ENCODE measurements around the gene DPYSL5.

Gene DPYSL5

DNA sequence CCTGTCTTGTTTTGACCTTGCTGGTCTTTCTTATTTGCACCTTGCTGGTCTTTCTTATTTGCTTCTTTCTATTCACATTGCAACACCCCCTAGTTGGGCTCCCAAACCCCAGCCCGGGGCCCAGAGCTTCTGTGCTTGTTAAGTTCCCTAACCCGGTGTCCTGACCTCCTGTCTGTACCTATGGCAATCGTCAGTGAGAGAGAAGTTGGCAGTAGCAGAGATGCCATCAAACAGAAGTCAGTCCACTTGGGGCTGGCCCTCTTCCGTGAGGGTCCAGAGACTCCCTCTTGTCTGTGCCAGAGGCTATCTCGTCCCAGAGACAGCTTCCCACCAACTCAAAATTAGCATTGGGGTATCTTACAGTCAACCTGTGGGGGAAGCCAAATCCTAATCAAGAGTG lies 55.7 kb downstream of the DPYSL5 start:
- TF ChIP-seq, protein P1, sequence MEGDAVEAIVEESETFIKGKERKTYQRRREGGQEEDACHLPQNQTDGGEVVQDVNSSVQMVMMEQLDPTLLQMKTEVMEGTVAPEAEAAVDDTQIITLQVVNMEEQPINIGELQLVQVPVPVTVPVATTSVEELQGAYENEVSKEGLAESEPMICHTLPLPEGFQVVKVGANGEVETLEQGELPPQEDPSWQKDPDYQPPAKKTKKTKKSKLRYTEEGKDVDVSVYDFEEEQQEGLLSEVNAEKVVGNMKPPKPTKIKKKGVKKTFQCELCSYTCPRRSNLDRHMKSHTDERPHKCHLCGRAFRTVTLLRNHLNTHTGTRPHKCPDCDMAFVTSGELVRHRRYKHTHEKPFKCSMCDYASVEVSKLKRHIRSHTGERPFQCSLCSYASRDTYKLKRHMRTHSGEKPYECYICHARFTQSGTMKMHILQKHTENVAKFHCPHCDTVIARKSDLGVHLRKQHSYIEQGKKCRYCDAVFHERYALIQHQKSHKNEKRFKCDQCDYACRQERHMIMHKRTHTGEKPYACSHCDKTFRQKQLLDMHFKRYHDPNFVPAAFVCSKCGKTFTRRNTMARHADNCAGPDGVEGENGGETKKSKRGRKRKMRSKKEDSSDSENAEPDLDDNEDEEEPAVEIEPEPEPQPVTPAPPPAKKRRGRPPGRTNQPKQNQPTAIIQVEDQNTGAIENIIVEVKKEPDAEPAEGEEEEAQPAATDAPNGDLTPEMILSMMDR (IDR thresholded peaks at IDR 0.05; ENCODE audit: low read depth, low read length) = no peak
- DNase-seq (ENCODE audit: extremely low read depth, low read depth) = no peak

DNA sequence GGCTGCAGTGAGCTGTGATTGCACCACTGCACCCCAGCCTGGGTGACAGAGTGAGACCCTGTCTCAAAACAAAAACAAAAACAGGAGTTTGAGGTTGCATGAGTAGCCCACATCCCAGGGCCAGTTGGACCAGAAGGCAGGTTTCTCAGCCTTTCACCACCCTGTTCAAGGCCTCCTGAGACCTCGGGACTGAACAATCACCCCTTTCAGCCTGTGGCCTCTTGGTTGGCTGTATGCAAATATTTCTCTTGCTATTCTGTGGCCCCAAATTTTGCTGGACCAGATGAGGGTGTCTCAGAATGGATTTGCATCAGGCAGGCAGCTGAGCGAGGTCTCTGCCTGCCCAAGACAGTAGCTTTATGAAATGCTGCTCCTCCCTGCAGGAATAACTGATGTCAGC lies 56.9 kb downstream of the DPYSL5 start:
- TF ChIP-seq, protein P1 (IDR thresholded peaks at IDR 0.05; ENCODE audit: low read depth, low read length) = no peak
- DNase-seq (ENCODE audit: extremely low read depth, low read depth) = no peak

DNA sequence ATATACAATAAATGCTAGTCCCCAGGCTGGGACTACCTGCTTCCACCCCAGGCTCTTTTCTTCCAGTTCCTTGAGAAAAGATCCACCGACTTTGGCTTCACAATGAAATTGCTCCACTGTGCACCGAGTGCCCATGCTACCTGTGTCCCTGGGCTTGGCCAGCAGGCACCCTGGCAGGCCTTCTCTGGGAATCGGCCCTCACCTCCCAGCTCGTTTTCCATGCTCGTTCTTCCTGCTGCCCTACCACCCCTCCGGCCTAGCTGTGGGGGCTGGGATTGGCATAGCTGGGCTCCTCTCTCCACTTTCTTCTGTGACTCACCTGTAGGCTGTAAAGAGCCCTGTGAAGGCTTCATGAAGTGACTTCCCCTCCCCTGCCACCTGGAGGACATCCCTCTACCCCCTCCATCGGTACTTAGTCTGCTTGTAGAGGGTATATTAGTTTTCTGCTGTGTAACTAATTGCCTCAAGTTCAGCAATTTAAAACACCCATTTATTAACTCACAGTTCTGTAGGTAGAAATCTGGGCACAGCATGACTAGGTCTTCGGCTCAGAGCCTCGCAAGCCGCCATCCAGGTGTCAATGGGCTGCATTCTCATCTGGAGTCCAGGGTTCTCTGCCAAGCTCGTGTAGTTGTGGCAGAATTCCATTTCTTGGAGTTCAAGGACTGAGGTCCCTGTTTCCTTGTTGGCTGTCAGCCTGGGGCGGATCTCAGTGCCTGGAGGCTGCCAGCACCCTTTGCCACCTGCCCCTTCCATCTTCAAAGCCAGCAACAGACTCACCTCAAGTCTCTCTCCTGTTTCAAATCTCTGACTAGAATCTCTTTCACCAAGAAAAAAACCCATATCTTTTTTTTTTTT lies 57.6 kb downstream of the DPYSL5 start:
- DNase-seq (ENCODE audit: extremely low read depth, low read depth) = no peak
- TF ChIP-seq, protein P1 (IDR thresholded peaks at IDR 0.05; ENCODE audit: low read depth, low read length) = no peak

DNA sequence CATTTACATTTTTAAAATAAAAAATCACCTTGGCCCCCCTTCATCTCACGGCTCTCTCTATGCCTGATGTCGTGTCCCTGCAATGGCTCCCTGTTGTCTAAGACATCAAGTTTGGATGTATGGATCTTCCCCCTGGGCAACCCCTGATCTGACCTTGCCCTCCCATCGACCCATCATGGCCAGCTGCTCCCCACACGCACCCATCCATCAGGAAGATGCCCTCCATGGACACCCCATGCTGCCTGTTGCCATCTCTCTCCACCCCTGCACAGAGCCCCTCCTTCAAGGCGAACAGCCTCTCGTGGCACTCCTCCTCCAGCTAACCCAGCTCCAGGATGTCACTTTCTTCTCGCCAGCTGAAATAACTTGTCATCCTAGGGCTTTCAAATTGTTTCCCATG lies 59.5 kb downstream of the DPYSL5 start:
- TF ChIP-seq, protein P1 (IDR thresholded peaks at IDR 0.05; ENCODE audit: low read depth, low read length) = no peak
- DNase-seq (ENCODE audit: extremely low read depth, low read depth) = no peak

DNA sequence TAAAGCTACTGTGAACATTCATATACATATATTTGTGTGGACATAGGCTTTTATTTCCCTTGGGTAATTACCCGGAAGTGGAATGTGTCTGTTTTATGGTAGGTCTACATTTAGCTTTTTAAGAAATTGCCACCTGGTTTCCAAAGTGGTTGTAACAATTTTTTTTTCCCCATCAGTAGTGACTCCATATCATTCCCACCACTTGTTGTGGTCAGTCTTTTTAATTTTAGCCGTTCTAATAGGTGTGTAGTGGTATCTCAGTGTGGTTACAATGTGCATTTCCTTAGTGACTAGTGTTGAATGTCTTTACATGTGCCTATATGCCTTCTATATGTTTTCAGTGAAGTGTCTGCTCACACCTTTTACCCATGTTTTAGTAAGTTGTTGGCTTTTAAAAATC lies 62.2 kb downstream of the DPYSL5 start:
- no peak for DNase-seq (ENCODE audit: extremely low read depth, low read depth)
- TF ChIP-seq, protein P1 (IDR thresholded peaks at IDR 0.05; ENCODE audit: low read depth, low read length) = no peak

DNA sequence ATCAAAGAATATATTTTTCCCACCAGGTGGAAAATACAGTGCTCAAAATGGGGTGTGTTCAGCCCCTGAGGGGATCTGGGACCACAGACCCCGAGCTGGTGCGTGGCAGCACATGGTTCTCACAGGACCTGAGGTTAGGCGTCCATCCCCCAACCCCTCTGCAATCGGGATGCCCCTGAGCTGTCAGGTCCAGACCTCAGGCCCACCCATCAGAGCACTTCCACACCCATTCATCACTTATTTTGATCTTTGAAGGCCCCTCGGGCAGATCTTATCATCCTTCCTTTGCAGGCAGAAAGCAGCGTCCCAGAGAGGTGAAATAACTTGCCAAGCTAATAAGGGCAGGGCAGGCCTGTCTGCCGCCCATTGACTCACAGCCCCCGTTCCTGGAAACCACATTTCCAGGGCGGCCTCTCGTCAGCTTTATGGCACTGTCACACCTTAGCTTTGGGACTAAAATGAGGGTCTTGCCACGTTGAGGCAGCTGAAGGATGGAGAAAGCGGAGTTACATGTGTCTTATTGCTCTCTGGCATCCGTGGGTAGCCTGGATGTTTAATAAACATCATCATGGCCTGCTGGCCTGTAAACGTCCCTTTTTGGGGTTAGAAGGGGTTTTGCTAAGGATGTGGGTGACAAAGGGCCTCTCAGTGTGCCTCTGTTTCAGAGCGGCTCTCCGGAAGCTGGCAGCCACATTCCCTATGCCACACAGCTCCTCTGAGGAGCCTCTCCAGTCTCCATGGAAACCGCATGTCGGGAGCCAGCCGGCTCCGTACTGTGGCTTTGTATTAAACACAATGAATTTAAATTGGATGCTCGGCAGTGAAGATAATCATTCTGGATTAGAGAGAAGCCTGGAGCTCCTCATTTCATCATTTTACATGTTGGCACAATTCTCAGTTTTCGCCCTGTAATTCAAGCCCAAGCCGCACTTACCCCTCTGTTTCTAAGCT lies 64.3 kb downstream of the DPYSL5 start:
- TF ChIP-seq, protein P1 (IDR thresholded peaks at IDR 0.05; ENCODE audit: low read depth, low read length) = no peak
- no peak for DNase-seq (ENCODE audit: extremely low read depth, low read depth)

DNA sequence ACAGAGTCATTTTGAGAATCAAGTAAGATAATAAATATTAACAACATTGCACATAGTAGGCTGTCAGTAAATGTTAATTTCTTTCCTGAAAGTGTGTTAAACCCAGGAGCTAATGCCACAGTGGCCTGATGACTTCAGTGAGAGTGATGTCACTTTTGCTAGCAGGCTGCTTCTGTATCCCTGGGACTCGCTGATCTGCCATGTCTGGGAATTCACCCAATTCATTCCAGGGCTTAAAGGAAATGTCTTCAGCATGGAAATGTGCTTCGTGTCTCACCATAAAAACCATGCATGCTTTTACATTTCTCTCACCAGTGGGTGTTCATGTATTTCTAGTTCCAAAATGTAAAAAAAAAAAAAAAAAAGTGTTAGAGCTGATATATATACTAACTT lies 65.7 kb downstream of the DPYSL5 start:
- TF ChIP-seq, protein P1 (IDR thresholded peaks at IDR 0.05; ENCODE audit: low read depth, low read length) = no peak
- DNase-seq (ENCODE audit: extremely low read depth, low read depth) = no peak
